CD4-positive, alpha-beta T cell treated with Interleukin-21 for 1 hour (primary cell): Measurements from ENCODE around the gene BATF.
"Not testable (repeated sequence)": the region's sequence is repeated elsewhere in the genome, so short reads cannot be mapped to it uniquely, and the experiment has no call there.

Experiments
- DNase-seq: peaks from one replicate; pipeline ENCODE4 v3.0.0-alpha.2; 2020

The BATF gene

DNA sequence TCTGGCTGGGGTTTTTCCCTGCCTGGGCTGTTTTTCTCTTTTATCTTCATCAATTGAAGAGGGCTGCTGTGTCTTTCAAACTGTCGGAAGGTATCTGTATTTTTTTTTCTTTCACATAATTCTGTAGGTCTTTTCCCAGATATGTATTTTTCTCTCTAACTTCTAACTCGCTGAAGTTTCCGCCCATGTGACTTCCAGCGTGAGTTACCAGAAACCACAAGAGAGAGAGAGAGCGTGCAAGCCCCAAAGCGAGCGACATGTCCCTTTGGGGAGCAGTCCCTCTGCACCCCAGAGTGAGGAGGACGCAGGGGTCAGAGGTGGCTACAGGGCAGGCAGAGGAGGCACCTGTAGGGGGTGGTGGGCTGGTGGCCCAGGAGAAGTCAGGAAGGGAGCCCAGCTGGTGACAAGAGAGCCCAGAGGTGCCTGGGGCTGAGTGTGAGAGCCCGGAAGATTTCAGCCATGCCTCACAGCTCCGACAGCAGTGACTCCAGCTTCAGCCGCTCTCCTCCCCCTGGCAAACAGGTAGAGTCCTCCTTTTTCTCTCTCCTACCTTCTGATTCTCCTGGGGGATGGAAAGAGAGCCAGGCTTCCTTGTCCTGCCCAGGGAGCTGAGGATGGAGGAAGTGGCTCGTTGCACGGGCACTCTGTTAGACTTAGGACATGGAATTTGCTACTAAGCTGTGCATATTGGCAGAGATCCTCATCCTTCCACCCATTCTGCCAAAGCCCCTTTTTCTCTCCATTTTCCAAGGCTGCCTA, at the start of gene BATF:
Gene BATF (plus strand): TSS at position 246 of the 759 bp plus-strand sequence. CDS start 214 bp downstream, at position 460.
- DNase-seq = peak; percentile 92

- not testable (repeated sequence) for DNase-seq
These were observed 48.1 kb upstream of the BATF start for GRCh38 chr14:75474127-75474526.

DNA sequence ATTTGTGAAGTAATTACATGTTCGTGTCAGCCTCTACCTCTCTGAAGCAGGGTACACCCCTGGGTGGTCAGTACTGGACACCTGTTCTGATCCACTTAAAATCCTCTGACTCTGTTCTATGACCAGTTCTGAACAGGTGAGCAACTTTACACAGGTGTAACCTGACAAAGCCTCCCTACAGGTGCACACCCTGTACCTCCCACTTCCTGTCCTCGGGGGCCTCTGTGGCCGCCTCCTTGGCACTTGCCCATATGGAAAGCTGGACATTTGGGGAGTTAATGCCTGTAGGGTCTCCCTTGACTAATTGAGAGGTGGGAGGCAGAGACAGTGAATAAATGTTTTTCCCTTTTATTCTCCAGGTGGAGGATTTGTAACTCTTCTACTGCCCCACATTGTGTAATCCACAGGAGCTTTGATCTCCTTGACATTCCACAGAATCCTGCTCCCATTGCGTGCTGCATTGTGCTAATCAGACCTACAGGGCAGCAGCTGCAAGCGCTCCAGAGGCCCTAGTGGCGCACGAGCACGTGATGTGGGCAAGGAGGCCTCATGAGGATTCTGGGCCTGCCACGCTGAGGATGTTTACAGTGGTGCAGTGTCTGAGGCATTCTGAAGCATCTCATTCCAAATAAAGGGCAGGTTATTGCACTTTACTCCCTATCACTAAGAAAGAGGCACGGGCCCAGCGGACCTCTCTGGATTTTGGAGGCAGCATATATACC, 45.8 kb upstream of the BATF start:
- no peak for DNase-seq

- DNase-seq = no peak
These were observed 44.4 kb upstream of the BATF start for GRCh38 chr14:75477881-75478280.

- no peak for DNase-seq
These were observed 42.3 kb upstream of the BATF start for GRCh38 chr14:75479770-75480600.

- DNase-seq = no peak
These were observed 39.9 kb upstream of the BATF start for GRCh38 chr14:75482366-75482765.

- no peak for DNase-seq
These were observed 37.4 kb upstream of the BATF start for GRCh38 chr14:75484711-75485429.

GRCh38 chr14:75486318-75486717, 36.0 kb upstream of the BATF start:
- no peak for DNase-seq

DNA sequence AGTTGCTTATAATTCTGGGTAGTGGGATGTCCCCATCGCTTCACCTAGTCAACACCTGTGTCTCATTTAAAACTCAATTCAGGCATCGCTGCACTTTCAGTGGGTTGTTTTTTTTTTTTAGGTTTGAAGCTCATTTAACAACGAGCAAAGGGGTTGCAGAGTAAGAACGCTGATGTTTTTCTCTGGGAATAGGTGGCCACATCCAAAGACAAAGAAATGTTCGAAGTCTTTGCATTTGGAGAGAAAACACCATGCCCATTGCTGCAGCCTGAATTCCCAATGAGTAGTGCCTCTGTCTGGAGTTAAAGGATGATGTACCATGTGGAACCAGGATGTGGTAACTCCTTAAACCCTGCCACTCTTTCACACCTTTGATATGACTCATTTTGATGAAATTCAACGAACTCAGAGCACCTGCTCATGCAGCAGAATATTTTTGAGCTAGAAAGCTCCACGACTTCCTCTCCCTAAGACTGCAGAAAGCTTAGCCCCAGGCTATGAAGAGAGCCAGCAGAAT, 35.1 kb upstream of the BATF start:
- DNase-seq = peak; percentile 19

DNA sequence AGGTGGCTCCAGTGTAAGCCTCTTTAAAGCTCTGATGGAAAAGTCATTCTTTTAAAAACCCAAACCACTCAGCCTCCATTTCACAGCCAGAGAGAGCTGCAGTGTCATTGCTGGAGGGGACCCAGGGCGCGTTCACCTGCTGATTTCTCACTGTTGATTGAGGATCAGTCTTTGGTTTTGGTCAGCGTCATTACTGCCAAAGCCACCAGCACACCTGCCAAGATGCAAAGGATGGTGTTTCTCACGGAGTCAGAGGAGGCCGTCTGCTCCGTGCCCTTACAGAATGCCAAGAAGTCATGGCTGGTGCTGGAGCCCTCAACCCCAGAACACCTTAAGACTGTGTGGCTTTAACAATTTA, 32.8 kb upstream of the BATF start:
- DNase-seq = no peak

DNA sequence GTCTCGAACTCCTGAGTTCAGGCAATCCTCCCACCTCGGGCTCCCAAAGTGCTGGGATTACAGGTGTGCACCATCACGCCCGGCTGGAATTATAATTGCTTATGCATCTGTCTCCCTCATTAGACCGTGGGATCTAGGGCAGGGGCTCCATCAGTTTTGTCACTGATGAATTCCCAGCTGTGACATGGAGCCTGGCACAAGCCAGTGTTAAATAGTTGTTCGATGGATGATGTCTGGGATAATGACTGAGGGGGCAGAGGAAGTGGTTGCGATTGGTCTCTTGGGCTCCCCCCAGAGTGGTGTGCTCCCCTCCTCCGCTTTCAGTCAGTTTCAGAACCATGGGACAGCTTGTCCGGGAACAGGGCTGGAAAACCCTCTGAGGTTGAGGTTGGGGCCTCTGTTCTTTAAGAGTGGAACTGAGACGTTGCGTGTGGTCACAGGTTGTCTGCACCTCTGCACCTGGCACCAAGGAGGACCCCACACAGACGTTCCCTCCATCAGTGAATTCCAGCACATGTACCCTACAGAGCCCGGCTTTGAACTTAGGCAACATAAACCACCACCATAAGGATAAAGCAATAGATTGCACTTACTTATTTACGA, 30.8 kb upstream of the BATF start:
- DNase-seq = no peak

DNA sequence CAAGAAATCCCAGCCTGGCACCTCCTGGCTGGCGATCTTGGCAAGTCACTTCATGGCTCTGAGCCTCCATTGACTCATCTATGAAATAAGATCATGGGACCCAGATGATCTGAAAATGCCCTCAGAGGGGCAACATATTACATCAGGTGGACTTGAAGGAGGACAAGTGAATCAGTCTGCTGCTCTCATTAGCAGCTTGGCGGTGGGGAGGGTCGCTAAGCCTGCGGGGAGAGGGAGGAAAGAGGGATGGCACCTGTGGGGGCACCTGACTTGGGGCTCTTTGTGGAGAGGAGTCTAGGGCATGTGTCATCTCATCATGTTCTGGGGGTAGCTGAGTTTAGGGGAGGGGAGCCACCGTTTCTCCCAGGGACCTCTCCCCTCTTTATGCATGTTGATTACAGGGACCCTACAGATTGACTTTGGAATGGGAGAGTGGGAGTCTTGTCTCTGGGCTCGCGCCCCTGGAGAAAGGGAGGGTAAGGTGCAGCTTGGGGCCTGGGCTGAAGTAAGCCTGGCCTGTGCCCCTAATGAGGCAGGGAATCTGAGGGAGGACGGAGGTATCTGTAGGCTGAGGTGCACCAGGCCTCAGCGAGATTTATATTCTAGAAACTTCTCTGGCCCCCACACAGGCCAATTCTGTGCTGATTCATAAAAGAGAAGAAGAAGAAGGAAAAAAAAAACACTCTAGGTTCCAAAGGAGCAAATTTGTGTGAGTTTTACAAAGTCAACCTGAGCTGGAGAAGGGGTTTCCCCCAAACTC, 29.3 kb upstream of the BATF start:
- DNase-seq = no peak

- no peak for DNase-seq
These were observed 28.6 kb upstream of the BATF start for GRCh38 chr14:75493592-75494087.

DNA sequence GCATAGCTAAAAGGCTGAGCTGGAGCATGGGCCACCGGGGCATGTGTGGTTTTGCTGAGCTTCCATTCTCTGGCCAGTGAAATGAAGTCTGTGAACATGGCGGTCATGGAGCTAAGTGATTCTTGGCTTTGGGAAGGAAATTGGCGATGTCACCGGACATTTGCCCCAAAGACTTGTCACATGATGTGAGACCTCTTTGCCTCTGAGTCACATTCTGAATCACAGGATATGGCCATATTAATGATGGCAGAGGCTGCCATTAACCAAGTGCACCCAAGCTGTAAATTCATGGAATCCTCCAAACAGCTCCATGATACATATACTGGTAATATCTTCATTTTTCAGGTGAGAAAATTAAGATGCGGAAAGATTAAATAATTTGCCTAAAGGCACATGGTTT, 27.4 kb upstream of the BATF start:
- DNase-seq = no peak

- DNase-seq = no peak
These were observed 26.9 kb upstream of the BATF start for GRCh38 chr14:75495399-75495798.

- no peak for DNase-seq
These were observed 26.4 kb upstream of the BATF start for GRCh38 chr14:75495882-75496281.

DNA sequence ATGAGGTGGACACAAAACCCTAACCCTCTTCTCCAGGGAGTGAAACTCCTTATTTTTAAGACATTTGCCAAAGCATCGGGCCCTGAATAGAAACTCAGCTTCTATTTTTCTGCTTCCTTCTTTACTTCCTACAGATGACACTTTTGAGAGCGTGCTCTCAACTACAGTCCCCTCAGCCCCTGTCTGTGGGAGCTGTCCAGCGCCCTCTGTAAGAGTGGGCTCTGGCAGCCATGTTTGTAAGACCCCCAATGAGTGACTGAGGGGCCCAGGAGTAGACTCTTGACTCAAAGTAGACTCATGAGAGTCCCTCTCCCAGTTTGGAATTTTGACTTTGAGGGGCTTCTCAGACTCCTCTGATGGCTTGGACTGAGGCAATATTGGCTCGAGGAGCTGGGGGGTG, 25.5 kb upstream of the BATF start:
- no peak for DNase-seq

- peak; percentile 28 for DNase-seq
These were observed 25.1 kb upstream of the BATF start for GRCh38 chr14:75497191-75497590.

DNA sequence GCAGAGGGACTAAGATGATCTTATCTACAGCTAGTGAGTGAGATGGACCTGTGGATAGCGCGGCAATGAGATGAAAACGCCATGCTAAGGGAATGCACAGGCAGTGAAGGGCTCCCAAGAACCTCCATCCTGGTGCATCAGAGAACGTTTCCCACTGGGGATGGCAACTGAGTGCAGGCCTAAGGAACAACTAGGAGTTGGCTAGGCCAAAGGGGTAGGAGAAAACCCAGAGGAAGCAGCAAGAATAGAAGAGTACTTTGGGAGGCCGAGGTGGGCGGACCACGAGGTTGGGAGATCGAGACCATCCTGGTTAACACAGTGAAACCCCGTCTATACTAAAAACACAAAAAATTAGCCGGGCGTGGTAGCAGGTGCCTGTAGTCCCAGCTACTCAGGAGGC, 24.6 kb upstream of the BATF start:
- no peak for DNase-seq

DNA sequence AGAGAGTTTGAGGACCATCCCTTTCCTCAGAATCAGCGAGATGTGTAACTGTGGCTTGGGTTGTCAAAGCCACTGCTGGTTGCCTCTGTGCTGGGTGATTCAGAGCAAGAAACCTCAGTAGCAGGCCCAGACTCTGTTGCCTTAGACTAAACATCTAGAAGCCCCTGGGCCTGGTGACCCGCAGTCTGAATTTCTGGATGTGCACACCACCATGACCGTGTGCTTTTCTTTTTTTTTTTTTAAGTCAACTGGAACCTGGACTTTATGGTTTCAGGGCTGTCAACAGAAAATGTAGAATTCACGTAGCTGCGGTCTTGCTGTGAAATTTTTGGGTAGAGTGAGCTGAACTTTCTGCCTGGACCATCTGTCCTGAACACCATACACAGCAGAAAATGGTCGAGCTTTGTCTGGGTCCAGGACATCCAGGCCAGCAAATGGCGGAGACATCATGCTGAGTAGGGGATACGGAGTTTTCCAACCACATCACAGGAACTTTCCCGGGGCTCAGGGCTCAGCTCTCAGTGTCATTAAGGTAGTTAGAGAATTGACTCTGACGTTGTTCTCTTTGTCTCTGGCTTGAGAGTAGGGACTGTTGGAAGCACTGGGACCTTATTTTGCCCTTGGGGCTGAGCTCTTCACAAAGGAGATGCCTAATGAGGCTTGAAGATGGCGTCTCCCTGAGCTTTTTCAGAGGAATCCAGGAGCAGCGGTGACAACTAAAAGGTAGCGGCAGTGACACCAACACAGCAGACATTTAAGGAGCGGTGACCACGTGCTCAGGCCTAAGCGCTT, 23.0 kb upstream of the BATF start:
- DNase-seq = no peak
